GM23248 (cell line): Measurements from ENCODE around the gene IARS1.

ENCODE experiments used
- EZH2 ChIP-seq: fragments of 200-600 bp; sonication (generic); IDR thresholded peaks from 2 replicates; pipeline ENCODE4 v1.6.1; 2018; ENCODE audit warnings: antibody characterized with exemption, mild to moderate bottlenecking; ENCODE audit not compliant: insufficient read depth, poor library complexity, severe bottlenecking
- EZH2phosphoT487 ChIP-seq: fragments of 200-600 bp; sonication (generic); IDR thresholded peaks from 2 replicates; pipeline ENCODE4 v1.6.1; 2018; ENCODE audit warnings: antibody characterized with exemption, moderate library complexity, mild to moderate bottlenecking, low read depth; ENCODE audit not compliant: insufficient read depth

DNA sequence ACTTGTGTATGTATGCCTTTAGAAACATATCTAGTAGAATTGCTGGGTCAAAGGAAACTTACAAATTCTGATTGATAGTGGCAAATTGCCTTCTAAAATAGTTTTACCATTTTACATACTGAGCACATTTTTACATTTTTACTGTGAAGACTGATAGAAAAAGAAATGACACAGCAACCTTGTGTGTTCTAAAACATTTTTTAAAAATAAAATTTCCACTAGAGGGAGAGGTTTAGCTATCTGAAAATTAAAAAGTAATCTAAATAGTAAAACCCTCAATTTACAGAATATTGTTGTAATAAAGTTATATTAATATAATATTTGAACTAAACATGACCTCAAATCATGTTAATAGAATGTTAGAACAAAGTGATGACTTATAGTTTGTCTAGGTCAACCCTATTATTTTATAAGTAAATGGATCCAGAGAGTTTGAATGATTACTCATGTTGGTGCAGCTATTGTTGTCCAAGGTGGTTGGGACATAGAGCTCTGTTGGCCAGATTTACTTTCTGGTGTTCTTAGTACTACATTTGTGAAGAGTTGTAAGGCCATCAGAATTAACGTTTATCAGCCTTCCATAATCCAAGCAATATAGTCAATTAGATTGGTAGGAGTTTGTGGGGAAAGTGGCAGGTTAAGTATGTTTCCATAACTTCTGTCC is 49.5 kb upstream of the IARS1 start:
- TF ChIP-seq EZH2 (no peak), EZH2phosphoT487 (no peak)
